ENCODE data around the gene ABCA5.

Gene ABCA5

DNA sequence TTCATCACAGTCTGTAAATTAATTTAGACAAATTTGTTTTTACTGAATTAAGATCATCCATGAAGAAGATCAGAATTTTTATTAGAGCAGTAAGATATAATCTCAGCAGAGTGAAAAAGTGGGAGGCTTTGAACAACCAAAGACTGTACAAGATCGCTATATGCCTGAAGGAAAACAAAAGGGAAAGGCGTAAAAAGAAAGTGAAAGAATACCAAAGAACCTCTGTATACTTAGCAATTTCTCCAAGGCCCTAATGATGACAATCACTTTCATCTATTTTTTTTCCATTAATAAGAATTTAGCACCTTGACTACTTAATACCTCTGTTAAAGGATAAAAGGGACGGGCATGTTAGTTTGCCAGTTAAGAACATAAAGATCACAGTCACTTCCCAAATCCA lies 59.7 kb downstream of the ABCA5 start:
- no peak for DNase-seq (ENCODE audit: low read depth in 2 of 3, low spot score in 1 of 3)

DNA sequence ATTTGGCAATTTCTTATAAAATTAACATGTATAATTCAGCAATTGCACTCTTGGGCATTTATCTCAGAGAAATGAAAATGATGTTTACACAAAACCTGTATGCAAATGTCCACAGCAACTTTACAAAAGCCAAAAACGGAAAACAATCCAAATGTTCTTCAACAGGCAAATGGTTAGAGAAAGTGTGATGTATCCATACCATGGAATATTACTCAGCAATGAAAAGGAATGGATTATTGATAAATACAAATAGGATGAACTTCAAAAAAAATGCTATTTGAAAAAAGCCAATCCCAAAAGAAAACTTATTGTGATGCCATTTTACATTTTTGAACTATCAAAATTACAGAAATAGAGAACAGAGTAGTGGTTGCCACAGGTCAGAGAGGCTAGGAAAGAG lies 61.1 kb downstream of the ABCA5 start:
- no peak for DNase-seq (ENCODE audit: low read depth in 2 of 3, low spot score in 1 of 3)

DNA sequence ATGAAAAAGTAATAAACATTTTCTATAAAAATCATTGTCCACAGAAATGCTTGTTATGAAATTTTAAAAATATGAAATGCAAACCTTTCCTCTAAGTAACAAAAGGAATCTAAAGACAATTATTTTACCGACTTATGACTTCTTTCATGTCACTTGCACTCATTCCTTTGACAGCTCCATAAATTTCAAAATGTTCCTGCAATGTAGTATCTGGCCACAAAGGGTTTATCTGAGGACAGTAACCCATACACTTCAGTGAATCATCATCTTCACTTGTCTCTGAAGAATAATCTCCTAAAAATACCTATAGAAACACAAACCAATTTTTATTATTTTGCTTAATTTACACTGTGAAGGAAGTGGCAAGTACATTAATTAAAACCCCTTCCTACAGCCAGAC lies 72.7 kb downstream of the ABCA5 start:
- no peak for DNase-seq (ENCODE audit: low read depth in 2 of 3, low spot score in 1 of 3)

DNA sequence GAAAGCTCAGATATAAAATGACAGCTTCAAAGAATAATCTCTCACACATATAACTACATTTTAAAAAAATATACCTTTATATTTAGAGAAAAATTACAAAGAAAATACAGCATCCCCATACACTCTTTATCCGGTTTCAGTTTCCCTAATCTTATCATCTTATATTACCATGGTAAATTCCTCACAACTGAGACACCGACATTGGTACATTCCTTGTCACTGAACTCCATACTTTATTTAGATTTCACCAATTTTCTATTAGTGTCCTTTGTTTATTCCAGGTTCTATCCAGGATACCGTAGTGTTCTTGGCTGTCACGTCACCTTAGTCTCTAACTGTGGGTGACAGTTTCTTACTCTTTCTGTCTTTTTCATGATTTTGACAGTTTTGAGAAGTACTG lies 76.3 kb downstream of the ABCA5 start:
- no peak for DNase-seq (ENCODE audit: low read depth in 2 of 3, low spot score in 1 of 3)

DNA sequence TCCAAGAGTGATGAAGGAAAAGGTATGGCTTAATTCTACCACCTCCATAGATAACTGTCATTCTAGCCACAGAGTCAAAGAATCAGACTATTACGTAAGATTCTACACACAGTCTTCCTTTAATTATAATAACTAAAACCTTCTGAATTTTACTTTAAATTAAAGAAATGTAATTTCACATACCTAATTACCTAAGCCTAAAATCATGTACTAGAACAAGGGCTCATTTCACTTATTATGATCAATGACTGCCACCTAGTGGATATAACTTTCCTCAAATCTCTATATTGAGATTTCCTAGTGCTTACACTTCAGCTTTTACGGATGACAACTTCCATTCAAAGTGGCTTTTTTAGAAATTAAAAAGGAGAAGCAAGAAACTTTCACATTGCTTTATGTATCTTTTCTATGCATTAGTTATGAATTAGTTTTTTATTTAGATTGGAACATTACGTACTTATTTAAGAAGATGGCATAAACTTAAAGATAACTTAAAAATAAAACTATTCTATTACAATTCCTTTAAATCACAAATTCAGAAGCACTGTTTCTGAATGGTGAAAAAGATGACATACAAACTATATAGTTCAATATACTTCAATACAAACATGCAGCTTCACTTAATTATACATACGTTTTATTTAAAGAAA lies 80.1 kb downstream of the ABCA5 start:
- DNase-seq (ENCODE audit: low read depth in 2 of 3, low spot score in 1 of 3), result no peak

DNA sequence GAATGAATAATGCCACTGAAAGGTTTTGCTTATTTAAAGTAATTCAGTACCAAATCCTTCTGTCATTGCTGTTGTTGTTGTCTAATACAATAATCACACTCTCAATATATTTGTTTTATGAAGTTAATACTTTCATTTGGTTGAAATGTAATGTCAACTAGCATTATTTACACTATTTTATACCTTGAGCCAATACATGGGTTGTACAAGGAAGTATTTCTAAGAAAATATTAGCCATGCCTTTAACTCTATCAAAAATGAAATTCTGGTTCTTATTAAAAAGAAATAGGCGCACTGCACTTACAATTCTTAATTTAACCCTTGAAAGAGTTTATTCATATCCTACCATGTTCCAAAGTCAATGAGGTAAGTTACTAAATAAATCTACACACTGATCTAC lies 80.7 kb downstream of the ABCA5 start:
- DNase-seq (ENCODE audit: low read depth in 2 of 3, low spot score in 1 of 3), result no peak

DNA sequence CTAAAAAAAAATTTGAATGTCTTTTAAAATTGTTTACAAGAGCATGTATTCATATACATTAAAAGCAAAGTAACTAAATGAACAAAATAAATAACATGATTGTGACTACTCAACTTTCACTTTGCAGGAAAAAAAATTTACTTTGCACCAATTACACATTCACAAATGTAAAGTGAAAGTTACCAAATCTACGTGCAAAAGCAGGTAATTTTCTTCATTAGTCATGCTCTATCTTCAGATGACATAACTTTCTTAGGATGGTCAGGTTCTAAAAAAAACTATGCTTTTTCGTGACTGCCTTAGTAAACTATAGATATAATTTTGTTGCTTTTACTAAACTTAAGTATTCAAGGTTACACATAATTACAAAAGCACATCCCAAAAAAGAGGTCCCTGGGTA lies 81.3 kb downstream of the ABCA5 start:
- DNase-seq (ENCODE audit: low read depth in 2 of 3, low spot score in 1 of 3), result no peak

DNA sequence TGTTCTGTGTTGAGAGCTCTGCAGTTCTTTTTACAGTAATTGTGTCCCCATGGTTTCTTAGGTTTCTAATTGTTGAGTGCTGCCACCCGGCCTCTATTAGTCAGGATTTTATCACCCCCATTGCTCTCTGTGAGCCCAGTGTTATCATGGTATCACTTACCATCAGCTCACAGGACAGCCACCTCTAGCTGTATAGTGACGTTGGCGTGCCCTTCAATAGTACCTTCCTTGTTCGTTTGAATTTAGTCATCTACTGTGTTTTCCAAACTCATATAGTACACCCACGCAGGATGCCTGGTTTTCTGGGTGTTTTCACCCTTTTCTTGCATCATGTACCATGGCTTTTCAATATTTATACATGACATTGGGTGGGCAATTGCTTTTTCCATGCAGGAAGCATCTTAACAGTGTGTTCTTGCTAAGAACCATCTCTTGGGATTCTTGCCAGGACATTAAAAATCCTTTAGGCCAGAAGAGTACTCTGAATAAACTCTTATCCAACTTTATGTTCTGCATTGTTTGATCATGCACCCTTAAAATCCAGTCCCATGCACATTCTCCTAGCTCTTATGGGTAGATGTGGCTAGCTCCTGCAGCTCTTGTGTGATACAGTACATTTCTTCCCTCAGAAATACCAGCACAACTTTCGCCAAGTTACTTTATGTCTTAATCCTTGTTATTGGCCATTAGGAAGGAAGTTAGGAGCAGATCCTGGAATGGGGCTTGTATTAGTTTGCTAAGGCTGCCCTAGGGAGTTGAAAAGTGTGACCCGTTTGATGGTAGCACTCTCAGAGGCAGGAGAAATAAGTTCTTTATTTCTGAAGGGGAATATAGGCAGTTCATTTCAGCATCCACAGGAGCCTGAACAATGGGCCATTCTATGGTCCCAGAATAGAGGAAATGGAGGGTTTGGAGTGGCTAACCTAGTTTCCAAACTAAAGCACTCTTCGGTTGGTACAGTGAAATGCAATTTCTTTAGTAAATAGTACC lies 87.0 kb downstream of the ABCA5 start:
- DNase-seq (ENCODE audit: low read depth in 2 of 3, low spot score in 1 of 3), result no peak

DNA sequence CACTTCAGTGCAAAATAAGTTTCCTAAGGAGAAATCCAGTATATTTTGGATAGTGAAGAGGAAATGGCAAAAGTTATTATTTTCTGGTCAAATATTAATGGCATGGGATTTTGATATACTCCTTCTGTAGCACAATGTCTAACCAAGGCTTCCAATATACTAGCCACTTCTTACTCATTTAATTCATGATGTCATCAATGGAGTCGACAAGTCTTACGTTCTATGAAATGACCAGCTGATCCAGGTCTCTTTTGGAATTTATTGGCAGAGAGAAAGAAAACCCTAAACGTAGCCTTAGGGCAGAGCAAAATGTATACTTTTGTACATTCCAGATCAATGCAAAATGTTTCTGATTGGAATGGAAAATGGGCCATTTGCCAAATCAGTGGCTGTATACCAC lies 90.0 kb downstream of the ABCA5 start:
- DNase-seq (ENCODE audit: low read depth in 2 of 3, low spot score in 1 of 3), result no peak

DNA sequence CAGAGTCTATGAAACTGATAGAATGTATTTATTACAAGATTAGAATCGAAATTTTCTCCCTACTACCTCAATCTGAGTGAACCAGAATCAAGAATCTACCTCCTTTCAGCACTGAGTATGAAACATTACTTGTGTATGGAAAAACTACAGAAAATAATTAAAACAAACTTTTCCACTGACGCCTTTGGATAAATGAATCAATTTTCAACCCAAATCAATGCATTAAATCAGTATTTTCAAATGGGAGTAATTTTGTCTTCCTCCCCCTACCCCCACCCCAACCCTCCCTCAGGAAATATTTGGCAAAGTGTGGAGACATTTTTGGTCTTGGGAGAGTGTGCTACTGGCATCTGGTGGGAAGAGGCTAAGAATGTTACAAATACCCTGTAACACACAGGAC lies 90.5 kb downstream of the ABCA5 start:
- no peak for DNase-seq (ENCODE audit: low read depth in 2 of 3, low spot score in 1 of 3)

DNA sequence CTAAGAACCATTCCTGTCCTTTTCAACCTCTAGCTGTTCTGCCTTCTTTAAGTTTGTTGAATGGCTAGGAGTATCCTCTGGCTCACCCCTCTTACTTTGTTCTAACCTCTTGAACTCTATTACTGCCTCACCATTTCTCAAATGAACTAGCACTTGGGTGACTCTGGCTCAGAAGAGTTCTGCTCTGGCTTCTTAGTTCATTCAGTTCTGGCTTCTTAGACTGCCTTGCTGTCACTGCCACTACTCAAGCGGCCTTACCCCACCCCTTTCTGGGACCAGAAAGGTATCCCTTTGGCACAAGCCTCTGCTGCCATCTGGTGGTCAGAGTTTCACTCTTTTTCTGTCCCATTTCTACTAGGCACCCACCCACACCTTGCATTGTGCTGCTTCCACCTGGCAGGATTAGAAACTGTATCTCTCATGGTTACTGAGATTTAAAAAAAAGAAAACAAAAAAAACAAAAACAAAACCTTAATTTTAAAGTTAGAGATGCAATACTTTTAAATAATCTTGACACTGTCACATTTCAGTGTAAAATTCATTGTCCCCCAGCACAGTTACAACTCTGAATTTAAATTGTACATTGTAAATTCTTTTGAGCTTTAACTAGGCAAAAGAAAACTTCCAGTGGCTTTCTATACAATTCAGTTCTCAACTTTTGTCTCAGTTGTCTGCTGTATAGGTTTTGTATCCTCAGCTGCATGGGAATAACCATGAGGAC lies 91.4 kb downstream of the ABCA5 start:
- peak; percentile 34 to 56 (median 53) for DNase-seq (ENCODE audit: low read depth in 2 of 3, low spot score in 1 of 3)

DNA sequence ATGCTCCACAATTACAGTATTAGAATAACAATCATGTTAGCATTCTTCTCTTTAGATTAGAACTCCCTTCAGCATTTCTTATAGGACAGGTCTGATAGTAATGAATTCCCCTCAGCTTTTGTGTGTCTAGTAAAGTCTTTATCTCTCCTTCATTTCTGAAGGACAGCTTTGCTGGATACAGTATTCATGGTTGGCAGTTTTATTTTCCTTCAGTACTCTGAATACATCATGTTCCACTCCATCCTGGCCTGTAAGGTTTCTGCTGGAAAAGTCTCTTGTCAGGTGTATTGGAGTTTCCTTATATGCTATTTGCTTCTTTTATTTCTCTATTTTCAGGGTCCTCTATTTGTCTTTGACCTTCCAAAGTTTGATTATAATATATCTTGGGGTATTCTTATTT lies 94.3 kb downstream of the ABCA5 start:
- no peak for DNase-seq (ENCODE audit: low read depth in 2 of 3, low spot score in 1 of 3)

DNA sequence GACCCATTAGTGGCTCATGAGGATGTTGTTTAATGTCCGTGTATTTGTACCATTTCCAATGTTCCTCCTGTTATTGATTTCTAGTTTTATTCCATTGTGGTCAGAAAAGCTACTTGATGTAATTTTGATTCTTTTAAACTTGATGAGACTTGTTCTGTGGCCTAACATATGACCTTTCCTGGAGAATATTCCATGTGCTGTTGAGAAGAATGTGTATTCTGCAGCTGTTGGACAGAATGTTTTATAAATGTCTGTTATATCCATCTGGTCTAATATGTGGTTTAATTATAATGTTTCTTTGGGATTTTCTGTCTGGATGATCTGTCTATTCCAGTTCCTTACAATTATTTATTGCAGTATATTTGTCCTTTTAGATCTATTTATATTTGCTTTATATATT lies 95.4 kb downstream of the ABCA5 start:
- no peak for DNase-seq (ENCODE audit: low read depth in 2 of 3, low spot score in 1 of 3)

DNA sequence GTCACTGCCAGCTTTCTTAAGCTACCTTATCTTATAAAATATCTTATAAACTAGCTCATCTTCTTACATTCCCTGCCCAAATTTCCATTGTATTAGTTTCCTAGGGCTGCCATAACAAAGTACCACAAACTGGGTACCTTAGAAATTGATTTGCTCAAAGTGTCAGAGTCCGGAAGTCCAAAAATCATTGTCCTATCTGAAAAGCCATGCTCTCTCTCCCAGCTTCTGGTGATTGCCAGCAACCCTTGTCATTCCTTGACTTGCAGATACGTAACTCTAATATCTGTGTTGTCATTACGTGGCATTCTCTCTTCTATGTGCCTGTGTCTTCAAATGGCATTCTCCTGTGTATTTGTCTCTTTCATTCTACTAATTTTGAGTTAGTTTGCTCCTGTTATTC lies 96.0 kb downstream of the ABCA5 start:
- DNase-seq (ENCODE audit: low read depth in 2 of 3, low spot score in 1 of 3), result no peak

DNA sequence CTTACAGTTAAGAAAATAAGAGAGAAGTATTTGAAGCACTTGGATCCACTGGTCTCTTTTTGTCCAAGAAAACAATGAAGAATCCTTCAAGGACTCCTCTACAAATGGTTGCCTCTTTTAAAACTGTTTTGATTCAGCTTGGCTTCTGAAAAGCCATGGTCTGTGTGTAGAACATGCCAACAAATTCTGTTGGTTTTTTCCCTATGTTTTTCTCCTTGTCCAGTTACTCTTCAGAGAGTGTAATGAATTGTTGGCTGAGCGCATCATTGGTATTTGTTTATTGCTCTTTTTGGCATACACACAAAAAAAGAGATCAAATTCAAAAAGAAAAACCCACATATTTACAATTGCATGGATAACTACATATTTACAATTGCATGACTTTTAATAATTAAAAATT lies 98.4 kb downstream of the ABCA5 start, which contains the start of gene ABCA10:
Gene ABCA10, minus strand, starts transcription at position 249 of the 400 bp plus-strand sequence. CDS start 3,466 bp downstream, outside the sequence.
- no peak for DNase-seq (ENCODE audit: low read depth in 2 of 3, low spot score in 1 of 3)

DNA sequence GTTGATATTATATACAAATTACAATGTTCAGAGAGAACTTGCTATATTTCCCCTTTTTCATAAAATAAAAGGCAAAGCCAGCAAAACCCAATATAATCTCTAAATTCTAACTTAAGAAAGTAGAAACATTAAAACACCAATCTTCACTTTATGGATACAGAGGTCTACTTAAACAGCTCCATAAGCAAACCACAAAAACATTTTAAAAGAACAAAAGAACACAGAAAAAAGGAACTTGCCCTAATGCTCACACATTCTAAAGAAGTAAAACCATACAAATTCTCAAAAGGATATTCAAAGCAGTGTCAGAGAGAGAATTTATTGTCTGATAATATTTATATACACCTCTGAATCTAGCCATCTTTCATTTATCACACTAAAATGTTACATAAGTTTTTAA lies 98.9 kb downstream of the ABCA5 start:
- no peak for DNase-seq (ENCODE audit: low read depth in 2 of 3, low spot score in 1 of 3)

DNA sequence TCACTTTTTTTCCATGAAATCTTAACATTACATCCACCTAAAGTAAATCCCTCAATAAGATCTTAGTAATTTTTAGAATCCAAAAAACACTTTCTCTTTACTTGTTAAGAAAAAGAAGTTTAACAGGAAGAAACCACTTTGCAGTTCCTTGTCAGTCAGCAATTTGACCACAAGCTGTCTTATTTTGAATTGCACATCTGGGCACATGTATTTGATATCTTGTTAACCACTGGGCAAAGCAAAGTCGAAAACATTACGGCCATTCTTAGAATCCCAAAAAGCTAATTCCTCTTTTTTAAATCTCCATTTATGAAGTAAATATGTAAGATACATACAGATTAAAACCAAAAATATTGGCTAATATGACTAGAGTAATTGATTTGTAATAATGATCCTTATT lies 99.4 kb downstream of the ABCA5 start:
- no peak for DNase-seq (ENCODE audit: low read depth in 2 of 3, low spot score in 1 of 3)

DNA sequence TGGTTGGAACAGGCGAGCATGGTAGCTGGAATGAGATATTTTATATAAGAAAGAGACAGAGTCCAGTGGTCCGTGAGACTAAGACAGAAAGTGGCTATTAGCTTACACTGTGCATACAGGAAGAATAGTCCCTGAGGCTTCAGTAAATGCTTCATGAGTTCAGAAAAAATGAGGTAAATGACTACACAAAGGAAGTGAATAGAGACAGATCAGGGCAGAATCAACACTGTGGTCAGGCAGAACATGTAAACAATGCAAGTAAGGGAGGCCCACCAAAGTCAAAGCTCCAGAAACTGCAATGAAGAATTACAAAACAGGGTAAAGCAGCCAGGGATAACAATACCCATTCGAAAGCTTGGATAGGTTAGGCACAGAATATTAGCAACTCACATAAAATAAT lies 103.1 kb downstream of the ABCA5 start:
- no peak for DNase-seq (ENCODE audit: low read depth in 2 of 3, low spot score in 1 of 3)

DNA sequence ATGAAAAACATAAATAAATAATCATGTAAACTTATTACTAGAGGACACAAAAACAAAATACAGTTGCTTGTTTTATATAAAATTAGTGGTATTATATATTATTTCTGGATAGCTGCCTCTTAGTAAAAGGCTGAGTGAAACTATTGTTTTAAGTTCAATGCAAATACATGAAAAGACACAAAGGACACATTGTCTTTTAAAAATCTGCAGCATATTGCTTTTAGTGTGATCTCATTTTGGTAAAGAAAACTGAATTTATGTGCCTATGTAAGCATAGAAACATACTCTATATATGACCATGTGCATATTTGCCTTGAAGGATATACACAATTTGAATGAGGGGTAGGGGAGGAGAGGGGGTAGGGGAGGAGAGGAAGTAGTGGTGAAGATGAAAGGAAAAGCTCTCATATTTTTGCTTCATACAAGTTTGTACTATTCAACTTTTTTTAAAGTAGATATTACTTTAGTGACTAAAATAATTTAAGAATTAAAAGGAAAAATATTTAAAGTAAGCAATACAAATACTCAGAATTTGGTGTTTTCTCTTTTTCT lies 104.2 kb downstream of the ABCA5 start:
- no peak for DNase-seq (ENCODE audit: low read depth in 2 of 3, low spot score in 1 of 3)

DNA sequence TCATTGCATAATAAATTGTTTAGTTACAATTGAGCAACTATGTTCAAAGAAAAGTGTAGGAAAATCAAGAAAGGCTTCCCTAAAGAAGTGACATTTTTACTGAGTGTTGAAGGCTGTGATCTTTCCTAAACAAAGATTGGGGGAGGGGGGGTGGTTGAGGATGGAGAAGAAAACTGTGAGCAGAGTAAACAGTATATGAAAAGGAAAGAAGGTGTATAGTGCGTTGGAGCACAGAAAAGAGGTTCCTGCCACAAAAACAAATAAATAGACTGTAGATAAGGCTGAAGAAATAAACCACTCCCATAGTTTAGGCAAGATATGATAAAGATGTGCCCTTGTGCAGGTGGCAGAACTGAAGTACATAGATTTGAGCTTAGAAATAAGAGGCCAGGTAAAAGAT lies 106.8 kb downstream of the ABCA5 start:
- DNase-seq (ENCODE audit: low read depth in 2 of 3, low spot score in 1 of 3), result no peak

DNA sequence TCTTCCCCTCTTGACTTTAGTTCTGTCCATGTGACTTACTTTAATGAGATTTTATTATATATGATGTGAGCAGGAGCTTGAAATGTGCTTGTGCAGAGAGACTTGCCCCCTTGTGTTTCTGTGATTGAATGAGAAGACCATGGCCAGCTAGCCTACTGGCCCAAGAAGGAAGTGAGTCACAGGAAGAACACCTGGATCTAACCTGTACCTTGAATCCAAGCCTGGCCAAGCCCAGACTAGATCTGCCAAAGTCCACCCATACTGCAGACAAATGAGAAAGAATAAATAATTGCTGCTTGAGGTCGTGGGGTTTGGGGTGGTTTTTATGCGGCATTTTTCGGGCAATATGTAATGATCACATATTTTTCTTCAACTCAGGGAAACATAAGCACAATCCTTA lies 107.9 kb downstream of the ABCA5 start:
- no peak for DNase-seq (ENCODE audit: low read depth in 2 of 3, low spot score in 1 of 3)

Measured in stimulated activated CD4-positive, alpha-beta T cell treated with anti-CD3 and anti-CD28 coated beads, Interleukin-12 subunit alpha, Interleukin-12 subunit beta, amount 100 ng/mL, for 48 hours (primary cell).